ENCODE results near the gene MRFAP1L1. TPM values are rescaled to one million over a fixed set of nuclear protein-coding genes. Genes with fewer than 3 reads are reported as not detected.

The MRFAP1L1 gene
- total RNA-seq, 1 donor from 2014 or later = 69.3 TPM

DNA sequence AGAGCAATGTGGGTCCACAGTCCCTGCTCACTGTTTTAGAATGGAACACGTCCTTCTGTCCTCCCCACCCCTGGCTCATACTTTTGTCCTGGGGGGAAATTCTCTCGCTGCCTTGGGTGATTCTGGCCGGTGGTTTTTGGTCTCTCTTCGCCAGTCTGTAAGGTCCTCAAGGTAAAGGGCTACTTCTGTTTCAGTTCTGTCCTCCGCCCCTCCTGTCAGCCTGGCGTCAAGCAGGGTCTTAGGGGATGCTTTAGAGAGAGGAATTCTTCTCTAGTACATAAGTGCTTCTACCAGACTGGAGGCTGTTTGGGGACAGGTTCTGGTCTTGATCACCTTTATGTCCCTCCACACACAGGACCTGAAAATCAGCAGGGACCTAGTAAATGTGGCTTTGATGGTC lies 617 bp upstream of the MRFAP1L1 start:
- H3K4me1 Mint-ChIP-seq (ENCODE audit: low read depth) = peaks cover 24% of the 10 kb centered on the region
- H3K27me3 Mint-ChIP-seq = peaks cover 14% of the 10 kb centered on the region
- H3K9me3 Mint-ChIP-seq (ENCODE audit: low read depth) = peaks cover 8% of the 10 kb centered on the region
- H3K36me3 Mint-ChIP-seq (ENCODE audit: insufficient read depth) = peaks cover 29% of the 10 kb centered on the region
- peak overlapping the region; percentile 94 for H3K4me3 Mint-ChIP-seq (ENCODE audit: low read depth)
- DNase-seq (ENCODE audit: low spot score, unreplicated experiment) = no peak
- peak overlapping the region; percentile 84 for H3K27ac Mint-ChIP-seq
- TF ChIP-seq, protein P1, sequence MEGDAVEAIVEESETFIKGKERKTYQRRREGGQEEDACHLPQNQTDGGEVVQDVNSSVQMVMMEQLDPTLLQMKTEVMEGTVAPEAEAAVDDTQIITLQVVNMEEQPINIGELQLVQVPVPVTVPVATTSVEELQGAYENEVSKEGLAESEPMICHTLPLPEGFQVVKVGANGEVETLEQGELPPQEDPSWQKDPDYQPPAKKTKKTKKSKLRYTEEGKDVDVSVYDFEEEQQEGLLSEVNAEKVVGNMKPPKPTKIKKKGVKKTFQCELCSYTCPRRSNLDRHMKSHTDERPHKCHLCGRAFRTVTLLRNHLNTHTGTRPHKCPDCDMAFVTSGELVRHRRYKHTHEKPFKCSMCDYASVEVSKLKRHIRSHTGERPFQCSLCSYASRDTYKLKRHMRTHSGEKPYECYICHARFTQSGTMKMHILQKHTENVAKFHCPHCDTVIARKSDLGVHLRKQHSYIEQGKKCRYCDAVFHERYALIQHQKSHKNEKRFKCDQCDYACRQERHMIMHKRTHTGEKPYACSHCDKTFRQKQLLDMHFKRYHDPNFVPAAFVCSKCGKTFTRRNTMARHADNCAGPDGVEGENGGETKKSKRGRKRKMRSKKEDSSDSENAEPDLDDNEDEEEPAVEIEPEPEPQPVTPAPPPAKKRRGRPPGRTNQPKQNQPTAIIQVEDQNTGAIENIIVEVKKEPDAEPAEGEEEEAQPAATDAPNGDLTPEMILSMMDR (IDR thresholded peaks at IDR 0.05; ENCODE audit: unreplicated experiment) = no peak

DNA sequence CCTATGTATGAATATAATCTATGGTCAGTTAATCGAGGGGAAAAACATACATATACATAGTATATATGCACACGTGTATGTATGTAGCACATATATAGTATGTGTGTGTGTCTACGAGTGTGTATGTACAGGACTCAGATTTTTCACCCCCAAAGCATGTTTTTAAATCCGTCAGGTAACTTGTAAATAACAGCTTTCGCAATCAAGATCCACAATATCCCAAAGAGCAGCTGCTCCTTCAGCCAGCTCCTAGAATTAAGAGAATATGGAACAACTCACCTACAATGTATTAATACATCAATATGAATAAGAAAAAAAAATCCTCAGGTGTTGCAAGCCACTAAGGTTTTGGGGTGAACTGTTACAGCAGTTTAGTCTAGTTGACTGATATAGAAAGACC lies 3.5 kb downstream of the MRFAP1L1 start:
- H3K36me3 Mint-ChIP-seq (ENCODE audit: insufficient read depth) = peaks cover 56% of the 10 kb centered on the region
- peak overlapping the region; percentile 6 for H3K27ac Mint-ChIP-seq
- DNase-seq (ENCODE audit: low spot score, unreplicated experiment) = no peak
- TF ChIP-seq, protein P1 (IDR thresholded peaks at IDR 0.05; ENCODE audit: unreplicated experiment) = no peak
- peaks cover 24% of the 10 kb centered on the region for H3K9me3 Mint-ChIP-seq (ENCODE audit: low read depth)
- no peak overlapping the region for H3K4me3 Mint-ChIP-seq (ENCODE audit: low read depth)
- peaks cover 24% of the 10 kb centered on the region for H3K4me1 Mint-ChIP-seq (ENCODE audit: low read depth)
- H3K27me3 Mint-ChIP-seq = peaks cover 5% of the 10 kb centered on the region

DNA sequence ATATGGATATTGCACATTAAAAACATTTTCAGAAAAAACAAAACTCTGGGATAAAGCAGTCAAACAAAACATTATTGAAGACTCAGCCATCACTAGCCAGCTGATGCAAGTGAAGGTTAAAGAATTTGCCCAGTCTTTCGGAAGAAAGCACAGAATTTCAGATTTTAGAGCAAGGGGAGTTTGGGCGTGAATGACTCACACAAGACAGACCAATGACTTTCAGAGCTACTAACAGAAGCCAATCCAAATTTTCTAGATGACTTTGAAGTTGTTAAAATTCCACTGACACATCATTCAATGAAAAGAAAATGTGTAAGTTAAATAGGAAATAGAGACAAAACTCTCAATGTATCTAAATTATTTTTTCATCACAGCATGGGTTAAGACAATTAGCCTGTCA lies 4.0 kb downstream of the MRFAP1L1 start:
- Mint-ChIP-seq H3K9me3 (ENCODE audit: low read depth) (peaks cover 24% of the 10 kb centered on the region), H3K27me3 (peaks cover 1% of the 10 kb centered on the region), H3K4me1 (ENCODE audit: low read depth) (peaks cover 24% of the 10 kb centered on the region), H3K4me3 (ENCODE audit: low read depth) (no peak overlapping the region), H3K36me3 (ENCODE audit: insufficient read depth) (peaks cover 57% of the 10 kb centered on the region), H3K27ac (no peak overlapping the region)
- TF ChIP-seq, protein P1 (IDR thresholded peaks at IDR 0.05; ENCODE audit: unreplicated experiment) = no peak
- DNase-seq (ENCODE audit: low spot score, unreplicated experiment) = no peak

DNA sequence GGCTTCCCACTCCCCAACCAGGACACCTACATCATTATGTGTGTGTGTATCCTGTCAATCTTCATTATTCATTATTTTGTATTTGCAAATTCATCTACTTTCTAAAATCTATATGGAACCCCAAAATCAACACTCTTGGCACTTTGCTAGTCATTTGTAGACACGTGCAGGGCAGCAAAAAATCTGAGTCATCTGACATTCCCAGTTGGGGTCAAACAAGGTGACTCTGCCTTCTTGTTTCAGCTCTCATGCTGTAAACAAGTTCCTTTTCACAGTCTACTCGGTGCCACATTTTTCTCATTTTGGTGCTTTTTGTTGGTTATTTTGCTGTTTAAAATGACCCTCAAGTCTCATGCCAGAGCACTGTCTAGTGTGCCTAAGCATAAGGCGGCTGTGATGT lies 5.9 kb downstream of the MRFAP1L1 start:
- TF ChIP-seq, protein P1 (IDR thresholded peaks at IDR 0.05; ENCODE audit: unreplicated experiment) = no peak
- no peaks in the 10 kb centered on the region for H3K27me3 Mint-ChIP-seq
- no peak overlapping the region for H3K27ac Mint-ChIP-seq
- H3K9me3 Mint-ChIP-seq (ENCODE audit: low read depth) = peaks cover 24% of the 10 kb centered on the region
- no peak for DNase-seq (ENCODE audit: low spot score, unreplicated experiment)
- H3K4me1 Mint-ChIP-seq (ENCODE audit: low read depth) = peaks cover 18% of the 10 kb centered on the region
- peaks cover 61% of the 10 kb centered on the region for H3K36me3 Mint-ChIP-seq (ENCODE audit: insufficient read depth)
- no peak overlapping the region for H3K4me3 Mint-ChIP-seq (ENCODE audit: low read depth)

DNA sequence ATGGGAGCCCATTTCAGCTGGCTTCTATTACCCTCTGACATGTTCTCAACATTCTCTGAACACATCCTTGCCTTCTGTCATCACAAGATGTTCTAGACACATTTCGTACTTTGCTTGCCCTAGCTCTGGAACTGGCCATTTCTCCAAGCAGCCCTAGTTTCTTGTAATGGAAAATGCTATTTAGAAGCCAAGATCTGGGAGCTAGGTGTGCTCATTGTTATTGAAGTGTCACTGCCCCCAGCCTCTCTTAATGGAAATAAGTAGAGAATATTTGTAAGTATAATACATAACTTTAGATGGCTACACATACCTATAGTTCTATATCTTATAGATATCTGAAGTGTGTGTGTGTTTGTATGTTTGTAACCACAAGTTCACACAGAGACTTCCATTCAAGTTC lies 6.9 kb downstream of the MRFAP1L1 start:
- peaks cover 56% of the 10 kb centered on the region for H3K36me3 Mint-ChIP-seq (ENCODE audit: insufficient read depth)
- no peak overlapping the region for H3K27ac Mint-ChIP-seq
- DNase-seq (ENCODE audit: low spot score, unreplicated experiment) = no peak
- peaks cover 20% of the 10 kb centered on the region for H3K9me3 Mint-ChIP-seq (ENCODE audit: low read depth)
- TF ChIP-seq, protein P1 (IDR thresholded peaks at IDR 0.05; ENCODE audit: unreplicated experiment) = no peak
- H3K4me3 Mint-ChIP-seq (ENCODE audit: low read depth) = no peak overlapping the region
- no peaks in the 10 kb centered on the region for H3K27me3 Mint-ChIP-seq
- peaks cover 10% of the 10 kb centered on the region for H3K4me1 Mint-ChIP-seq (ENCODE audit: low read depth)

Measured in progenitor cell of endocrine pancreas (in vitro differentiated cells).